Measurements from ENCODE around the gene MCAM.

- no peak for TF ChIP-seq CTCF (conservative IDR thresholded peaks at IDR 0.05)
- TF ChIP-seq EZH2 (IDR thresholded peaks at IDR 0.05; ENCODE audit: low read depth) = no peak
Observed at GRCh38 chr11:119346605-119347004, 29.7 kb upstream of the MCAM start, which contains the start of gene MFRP.

Data from PC-9 (cell line).